Inflammatory macrophage treated with lipopolysaccharide for 4 hours (primary cell): ENCODE measurements around the gene NACAD.

Experiments used
- DNase-seq: peaks from one replicate; pipeline ENCODE4 v3.0.0-alpha.2; 2020

Gene NACAD, protein sequence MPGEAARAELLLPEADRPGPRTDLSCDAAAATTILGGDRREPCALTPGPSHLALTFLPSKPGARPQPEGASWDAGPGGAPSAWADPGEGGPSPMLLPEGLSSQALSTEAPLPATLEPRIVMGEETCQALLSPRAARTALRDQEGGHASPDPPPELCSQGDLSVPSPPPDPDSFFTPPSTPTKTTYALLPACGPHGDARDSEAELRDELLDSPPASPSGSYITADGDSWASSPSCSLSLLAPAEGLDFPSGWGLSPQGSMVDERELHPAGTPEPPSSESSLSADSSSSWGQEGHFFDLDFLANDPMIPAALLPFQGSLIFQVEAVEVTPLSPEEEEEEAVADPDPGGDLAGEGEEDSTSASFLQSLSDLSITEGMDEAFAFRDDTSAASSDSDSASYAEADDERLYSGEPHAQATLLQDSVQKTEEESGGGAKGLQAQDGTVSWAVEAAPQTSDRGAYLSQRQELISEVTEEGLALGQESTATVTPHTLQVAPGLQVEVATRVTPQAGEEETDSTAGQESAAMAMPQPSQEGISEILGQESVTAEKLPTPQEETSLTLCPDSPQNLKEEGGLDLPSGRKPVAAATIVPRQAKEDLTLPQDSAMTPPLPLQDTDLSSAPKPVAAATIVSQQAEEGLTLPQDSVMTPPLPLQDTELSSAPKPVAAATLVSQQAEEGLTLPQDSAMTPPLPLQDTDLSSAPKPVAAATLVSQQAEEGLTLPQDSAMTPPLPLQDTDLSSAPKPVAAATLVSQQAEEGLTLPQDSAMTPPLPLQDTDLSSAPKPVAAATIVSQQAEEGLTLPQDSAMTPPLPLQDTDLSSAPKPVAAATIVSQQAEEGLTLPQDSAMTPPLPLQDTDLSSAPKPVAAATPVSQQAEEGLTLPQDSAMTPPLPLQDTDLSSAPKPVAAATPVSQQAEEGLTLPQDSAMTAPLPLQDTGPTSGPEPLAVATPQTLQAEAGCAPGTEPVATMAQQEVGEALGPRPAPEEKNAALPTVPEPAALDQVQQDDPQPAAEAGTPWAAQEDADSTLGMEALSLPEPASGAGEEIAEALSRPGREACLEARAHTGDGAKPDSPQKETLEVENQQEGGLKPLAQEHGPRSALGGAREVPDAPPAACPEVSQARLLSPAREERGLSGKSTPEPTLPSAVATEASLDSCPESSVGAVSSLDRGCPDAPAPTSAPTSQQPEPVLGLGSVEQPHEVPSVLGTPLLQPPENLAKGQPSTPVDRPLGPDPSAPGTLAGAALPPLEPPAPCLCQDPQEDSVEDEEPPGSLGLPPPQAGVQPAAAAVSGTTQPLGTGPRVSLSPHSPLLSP (N-terminal part only)

DNA sequence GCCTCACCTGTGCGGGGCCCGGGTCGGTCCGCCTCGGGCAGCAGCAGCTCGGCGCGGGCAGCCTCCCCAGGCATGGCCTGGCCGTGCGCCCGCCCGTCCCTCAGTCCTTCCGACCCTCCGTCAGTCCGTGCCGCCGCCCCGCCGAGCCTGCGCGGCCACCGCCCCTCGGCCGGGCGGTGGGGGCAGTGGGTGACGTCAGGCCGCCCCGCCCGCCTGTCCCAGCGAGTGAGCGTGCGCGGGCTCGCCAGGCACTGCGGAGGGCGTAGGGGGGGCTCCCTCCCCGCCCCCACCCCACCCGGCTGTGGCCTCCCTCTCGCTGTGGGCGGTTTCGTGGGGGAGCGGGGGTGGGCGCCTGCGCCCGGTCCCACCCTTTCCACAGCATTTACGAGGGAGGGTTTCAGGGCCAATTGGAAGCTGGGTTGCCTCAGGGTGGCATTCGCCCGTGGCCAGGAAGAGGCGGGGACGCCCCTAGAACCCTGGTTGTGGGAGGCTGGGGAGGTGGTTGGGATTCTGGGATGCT, at the start of gene NACAD:
NACAD (minus strand) TSS at position 149 of the 520 bp plus-strand sequence; CDS start at position 74, 75 bp downstream.
- no peak for DNase-seq

DNA sequence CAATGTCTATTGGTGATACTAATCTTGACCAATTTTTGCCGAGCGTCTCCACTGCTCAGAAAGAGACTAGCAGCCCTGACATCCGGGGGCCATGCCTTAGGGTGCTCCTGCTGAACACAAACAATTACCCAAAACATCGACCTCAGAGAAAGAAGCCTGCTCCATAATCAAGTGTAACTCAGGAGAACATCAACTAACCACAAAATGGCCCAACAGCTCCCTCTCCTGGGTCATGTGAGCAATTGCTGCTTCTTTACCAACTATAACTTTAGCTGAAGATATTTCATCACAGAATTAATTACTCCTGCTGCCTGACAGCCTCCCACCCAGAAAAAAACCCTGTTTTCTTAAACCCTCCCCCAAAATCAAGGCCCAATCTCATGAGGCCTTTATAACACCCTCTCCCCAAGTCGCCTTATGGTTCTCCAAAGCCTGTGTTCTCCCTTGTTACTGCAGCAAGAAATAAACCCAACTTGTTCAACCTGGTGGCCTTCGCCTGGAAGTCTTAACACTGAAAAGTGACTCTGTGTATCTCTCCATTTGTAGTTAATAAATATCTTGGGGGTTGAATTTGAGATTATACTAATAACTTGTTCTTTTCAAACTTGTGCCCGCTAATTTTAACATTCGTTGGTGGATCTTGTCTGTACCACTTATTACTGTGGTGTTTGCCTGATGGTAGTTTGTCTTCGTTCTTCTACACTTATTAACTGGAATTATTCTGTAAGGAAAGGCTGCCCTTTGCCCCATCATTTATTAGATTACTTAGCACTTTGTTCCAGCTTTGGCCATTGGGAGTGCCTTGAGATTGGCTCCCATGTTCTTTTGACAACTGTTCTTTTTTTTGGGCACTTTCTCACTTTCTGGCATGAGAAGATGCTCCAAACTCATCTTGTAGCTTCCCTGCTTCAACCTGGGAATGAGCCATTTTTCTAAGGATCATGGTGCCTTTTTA, 47.6 kb upstream of the NACAD start:
- DNase-seq = peak; percentile 76

DNA sequence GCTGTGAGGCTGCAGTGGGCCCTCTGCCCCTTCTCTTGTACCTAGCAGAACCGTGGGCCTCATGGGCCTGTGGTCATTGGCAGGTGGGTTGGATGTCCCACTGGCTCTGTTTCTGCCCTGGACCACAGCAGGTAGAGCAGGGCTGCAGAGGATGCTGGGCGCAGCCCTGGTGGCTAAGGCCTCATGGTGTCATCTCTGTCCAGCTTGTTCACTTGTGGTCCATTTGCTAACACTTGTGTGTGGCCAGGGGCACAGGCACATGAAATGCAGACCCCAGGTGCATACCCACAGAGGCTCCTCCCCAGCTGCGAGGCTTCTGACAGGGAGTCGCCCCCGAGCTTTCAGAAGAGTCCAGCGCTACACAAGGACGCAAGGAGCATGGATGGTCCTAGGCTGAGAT, 45.1 kb upstream of the NACAD start:
- no peak for DNase-seq

DNA sequence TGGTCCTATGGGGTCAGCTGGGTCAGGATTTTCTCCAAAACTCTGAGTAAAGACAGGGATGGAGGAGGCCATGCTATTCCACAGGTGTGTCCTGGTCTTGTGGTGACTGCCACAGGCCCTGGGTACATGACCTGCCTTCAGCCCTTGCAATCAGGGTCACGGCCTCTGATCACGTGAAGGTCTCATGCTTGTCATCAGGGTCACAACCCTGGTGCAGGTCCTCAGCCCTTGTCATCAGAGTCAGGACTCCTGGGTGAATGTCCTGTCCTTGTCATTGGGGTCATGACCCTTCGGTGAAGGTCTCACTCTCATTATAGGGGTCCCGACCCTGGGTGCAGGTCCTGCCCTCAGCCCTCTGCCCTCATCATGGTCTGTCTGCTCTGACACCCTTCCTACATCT, 44.6 kb upstream of the NACAD start:
- no peak for DNase-seq

DNA sequence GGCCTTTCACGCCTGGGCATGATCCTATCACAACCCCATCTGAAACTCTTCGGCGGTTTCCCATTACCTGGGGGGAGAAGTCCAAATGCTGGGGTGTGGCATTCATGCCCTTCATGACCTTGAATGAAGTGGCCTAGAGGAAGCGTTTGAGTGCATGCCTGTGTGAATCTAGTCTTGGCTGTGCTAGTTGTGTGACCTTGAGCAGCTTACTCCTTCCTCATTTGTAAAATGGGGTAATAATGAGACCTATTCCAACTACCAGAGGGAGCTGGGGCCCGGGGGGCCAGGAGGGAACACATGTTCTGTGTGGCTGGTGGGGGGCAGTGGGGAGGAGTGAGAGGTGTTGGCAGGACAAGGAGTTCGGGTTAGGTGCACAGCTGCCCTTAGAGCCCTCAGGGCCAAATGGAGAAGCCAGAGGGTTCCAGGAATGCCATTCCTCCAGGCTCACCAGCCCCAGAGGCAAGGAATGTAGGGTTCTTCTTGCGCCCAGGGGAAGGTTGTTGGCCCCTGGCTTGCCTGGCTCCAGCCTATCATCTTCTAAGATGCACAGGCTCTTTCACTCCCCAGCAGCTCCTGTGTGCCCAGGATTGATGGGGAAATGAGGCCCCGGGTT, 44.0 kb upstream of the NACAD start:
- DNase-seq = no peak

DNA sequence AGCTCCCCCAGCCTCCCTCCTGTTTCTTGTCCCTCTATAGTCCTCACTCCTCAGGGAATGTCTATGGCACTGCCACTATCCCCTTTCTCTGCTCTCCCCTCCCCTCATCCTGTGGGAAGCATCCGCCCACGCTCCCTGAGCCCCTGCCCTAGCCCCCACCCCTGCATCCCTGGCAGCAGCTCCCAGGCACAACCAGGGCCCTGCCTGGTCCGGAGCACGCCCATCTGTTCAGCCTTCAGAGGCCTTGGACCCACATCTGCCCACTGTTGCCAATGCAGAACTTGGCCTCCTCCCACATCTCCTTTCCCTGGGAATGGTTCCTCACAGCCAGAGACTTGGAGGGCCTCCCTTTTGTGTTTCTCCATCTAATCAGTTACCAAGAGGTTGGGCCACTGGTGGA, 43.1 kb upstream of the NACAD start:
- no peak for DNase-seq

DNA sequence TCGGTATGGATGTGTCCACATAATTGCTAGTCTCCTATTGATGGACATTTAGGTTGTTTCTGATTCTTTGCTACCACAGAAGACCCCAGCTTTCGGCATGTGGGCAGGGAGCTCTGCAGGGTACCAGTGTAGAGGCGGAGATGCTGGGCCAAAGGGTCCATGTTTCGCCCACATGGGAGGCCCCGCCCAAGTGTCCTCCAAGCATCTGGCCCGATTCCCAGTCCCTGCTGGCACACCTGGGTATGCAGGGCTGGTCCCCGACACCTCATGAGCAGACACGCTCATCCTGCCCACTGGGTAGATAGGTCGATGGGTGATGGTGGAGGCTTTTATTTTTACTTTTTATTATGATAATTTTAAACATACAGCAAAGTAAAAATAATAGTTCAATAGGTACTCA, 42.1 kb upstream of the NACAD start:
- no peak for DNase-seq

DNA sequence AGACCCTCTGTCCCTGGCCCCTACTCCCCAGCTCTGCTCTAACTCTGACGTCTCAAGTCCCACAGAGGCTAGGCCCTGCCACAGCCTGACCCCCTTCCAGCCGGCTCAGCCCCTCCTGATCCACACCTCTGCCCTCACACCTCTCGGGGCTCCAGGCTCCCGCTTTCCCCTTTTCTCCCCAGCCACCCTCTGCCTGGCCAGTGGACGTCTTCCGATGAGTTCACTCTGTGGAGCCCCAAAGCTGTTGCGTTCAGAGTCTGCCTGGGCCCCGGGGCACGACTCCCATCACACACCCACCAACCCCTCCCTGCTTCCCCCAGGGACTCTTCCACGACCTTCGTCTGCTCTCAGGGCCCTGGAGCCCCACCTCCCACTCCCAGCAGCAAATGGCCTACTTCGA, 41.1 kb upstream of the NACAD start:
- no peak for DNase-seq

DNA sequence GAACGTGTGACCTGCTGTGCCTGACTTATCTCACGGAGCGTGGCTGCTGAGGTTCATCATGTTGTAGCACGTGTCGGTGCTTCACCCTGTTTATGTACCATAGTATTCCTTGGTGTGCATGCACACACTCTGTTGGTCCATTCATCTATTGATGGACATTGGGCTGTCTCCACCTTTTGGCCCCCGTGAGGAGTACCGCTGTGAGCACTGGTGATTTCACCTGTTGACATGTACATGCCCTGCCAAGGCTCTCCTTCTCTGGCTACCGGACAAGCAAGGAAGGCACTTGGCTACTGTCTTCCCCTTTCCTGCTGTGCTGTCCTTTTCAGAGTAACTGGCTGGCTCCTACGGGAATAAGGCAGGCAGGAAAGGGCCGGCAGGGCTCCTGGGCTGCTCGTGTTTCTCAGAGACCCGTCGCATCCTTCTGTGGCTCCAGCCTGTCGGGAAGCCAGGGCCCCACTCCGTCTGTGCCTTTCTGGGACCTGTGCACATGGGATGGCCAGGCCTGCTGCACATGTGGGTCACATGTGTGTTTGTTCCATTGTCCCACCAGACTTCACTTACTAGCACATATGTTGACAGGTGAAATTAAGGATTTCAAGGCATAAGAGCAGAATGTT, 40.5 kb upstream of the NACAD start:
- DNase-seq = no peak

DNA sequence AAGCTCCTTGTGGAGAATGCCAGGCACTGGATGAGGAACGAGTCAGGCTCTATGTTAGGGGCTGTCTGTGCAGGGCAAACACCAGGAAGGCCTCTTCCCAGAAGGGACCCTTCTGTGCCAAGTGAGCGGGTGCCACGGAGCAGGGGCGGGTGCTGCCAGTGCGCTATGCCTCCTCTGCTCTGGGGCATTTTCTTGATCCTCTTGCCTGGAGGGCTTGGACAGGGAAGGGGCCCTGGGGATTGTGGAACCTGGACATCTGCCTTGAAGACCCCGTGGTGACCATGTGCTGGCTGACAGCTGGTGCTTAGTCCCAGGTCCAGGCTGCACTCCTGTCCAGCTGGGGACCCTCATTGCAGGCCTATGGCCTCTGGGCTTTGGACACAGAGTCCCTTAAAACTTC, 38.2 kb upstream of the NACAD start:
- DNase-seq = no peak

DNA sequence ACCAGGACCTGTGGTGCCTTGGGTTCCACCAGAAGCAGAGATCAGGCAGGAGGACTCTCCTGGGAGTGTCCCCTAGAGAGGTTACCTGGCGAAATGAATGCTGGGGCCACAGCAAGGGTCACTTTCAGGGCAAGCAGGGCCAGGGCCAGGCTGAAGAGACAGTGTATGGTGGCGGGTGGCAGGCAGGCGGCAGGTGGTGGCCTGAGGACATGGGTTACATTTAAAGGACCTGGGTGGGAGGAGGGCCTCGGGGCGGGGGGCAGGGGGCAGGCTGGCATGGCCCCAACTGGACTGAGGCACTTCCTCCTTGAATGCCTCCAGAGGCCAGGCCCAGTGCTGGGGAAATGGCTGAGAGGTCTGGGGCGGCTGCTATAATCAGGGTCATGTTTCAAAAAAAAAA, 37.4 kb upstream of the NACAD start:
- no peak for DNase-seq

DNA sequence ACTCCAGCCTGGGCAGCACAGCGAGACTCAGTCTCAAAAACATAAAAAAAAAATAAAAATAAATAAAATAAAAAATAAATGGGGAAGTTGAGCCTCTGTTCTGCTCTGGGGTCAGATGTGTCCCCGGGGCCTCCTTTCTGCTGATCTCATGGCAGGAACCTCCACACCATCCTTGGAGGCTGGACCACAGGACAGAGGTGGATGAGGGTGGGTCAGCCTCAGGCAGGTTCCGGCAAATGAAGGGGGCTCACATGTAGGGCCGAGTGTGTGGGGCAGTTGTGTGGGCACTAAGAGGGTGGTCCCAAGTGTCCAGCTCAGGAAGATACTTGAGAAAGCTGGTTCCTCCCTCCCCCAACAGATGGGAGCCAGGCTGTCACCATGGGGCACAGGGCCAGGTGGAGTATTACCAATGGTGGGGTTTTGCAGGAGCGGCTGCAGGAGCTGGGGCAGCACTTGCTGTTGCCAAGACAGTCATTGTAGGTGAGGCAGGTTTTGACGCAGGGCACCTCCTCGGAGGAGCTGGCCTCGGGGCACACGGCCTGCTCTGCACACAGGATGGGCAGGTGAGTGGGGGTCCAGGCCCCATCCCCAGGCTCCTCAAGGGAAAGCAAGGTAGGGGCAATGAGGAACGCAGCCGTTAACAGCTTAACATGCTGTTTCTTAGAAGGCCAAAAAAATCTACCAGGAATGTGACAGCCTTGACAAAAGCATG, 36.6 kb upstream of the NACAD start:
- no peak for DNase-seq

DNA sequence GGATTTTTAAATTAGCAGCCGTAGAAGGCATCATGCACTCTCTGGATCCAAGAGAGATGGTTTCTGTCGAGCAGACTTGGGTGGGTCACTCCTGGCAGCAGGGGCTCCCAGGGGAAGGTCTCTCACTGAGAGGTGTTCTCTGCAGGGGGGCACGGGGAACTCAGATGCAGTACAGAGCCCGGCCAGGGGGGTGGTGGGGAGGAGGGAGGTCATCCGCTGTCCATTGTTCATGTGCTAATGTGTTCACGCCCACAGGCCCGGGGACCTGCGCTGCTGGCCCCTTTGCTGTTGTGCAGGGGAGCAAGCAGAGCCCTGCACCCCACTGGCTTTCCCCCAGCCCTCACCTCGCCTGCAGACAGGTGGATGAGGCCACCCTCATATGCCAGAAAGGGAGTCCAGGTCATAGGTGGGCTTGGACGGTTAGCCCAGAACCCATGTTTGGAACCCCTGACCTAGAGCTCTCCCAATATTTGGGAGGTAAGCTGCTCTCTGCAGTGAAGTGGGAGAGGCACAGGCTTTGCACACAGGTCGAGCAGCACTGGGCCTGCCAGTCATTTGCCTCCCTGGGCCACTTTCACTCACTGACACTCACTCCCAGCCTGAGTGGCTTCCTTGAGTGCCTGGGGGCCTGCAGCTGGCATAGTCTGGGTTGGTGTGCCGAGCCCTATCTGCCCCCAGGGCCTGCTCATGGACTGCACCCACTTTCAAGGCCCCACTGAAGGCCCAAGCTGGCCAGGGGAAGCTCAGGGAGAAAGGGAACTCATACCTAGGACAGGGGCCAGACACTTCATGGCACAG, 35.3 kb upstream of the NACAD start:
- DNase-seq = no peak

DNA sequence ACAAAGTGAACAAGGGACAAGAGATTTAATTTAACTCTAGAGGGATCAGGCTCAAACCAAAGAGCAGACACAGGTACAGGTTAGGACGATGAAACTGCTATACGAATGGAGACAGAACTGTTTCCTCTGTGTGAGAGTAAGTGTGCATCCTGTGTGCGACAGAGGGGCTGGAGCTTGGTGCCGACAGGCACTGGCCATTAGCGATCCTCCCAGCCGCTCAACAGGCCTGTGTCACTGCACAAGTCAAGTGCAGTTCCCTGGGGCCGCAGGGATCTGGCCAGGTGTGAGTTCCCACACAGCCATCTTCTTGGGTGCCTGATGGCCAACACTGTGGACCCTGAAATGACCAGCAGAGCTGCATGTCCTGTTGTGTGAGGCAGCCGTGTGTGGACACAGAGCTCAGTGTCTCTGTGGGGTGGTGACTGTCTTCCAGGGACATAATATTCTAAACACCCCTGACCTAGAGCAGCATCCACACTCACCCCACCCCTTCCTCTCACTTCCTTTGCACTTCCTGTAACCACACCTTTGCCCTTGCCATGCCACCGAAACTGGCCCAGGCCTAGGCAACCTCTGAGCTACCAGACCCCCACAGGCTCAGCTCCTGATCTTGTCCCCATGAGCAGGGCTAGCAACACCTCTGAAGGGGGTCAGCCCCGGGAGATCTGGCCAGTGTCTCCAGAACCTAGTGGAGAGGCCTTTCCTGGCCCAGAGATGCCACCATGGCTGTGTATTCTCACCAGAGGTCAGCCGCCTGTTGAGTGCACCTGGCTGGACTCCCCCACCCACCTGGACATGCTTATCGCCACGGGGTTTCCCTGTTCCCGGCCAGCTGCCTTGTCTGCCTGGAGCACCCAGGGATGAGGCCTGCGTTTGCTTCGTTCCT, 34.4 kb upstream of the NACAD start:
- DNase-seq = no peak

DNA sequence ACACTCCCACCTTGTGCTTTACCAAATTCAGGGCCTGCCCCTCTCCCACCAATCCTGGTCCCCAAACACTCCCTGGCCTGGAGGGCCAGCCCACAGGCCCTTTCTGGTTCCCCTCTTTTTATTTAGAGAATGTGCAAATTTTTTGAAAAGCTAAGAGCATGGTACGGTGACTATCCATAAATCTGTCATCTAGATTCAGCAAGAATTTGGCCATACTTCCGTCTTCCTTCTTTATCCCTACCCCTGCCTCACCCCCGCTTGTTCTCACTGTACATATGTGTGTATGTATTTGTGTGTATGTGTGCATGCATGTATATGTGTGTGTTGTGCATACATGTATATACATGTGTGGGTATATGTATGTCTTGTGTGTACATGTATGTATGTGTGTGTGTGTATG, 30.8 kb upstream of the NACAD start:
- DNase-seq = no peak

DNA sequence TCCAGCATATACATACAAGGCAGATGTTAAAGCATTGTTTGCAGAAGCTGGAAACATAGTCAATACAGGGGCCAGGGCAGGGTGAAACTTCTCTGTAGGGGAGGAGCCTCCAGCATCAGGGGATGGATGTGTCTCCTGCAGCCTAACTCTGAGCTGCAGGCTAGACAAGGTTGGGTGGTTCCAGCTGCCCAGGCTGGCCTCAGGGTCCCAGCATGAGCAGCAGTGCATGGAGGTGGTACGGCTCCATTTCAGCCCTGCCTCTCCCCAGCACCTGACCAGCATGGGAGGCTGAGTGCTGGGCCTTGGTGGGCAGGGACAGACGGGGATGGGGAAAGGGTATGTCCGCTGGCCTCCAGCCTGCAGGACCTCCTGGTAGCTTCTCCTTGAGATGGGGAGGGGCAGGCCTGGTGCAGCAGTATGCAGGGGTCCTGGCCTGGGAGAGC, 30.1 kb upstream of the NACAD start:
- DNase-seq = no peak

DNA sequence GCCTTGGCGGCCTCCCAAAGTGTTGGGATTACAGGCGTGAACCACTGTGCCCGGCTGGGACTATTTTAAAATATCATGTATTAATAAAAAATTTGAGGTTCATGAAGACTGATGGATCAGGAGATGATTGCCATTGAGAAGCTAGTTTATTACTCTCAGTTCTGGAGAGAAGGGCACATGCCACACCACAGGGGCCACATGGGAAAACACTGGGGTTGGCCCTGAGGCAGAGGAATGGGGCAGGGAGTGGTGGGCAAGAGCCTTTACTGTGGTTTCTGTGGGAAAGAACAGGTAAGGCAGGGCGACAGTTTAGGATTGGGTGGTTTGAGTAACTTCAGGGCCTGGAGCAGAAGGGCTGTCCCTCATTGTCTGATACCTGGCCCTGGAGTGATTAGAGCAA, 29.5 kb upstream of the NACAD start:
- DNase-seq = no peak

DNA sequence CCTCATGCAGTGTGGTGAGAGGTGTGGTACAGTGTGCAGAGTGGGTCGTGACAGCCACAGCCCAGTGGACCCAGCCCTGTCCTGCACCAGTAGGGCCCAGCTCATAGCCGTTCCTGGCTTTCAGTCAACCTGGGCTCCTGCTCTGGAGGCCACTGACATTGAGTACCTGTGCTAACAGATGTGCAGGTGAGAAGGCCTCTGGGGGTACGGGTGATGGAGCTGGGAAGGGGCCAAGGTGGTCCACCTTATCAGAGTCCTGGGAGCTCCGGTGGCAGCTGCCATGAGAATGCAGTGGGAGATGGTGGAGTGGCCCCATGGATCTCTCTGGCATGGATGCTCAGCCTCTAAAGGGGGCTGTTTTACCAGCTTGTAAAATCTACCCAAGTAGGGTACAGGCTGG, 28.8 kb upstream of the NACAD start:
- DNase-seq = no peak
